Tibial nerve (tissue), 4 donors: ENCODE measurements around the gene PLCXD3.

Experiments used
- EP300 ChIP-seq, 2 donors: sonication (generic); formaldehyde crosslinking; IDR thresholded peaks; one replicate each; pipeline ENCODE4 v1.6.1; 2017; ENCODE audit warnings: antibody characterized with exemption in 2 of 2, mild to moderate bottlenecking in 1 of 2
- TF ChIP-seq, protein P1 (sequence below), 5 experiments: fragments of 200-600 bp in 3 of 5; fragments of 450-650 bp in 2 of 5; sonication (generic) in 3 of 5; IDR thresholded peaks; one replicate each; pipeline ENCODE4 v1.5.1; 2016 to 2019; ENCODE audit warnings: antibody characterized with exemption in 5 of 5, mild to moderate bottlenecking in 3 of 5, moderate library complexity in 2 of 5

DNA sequence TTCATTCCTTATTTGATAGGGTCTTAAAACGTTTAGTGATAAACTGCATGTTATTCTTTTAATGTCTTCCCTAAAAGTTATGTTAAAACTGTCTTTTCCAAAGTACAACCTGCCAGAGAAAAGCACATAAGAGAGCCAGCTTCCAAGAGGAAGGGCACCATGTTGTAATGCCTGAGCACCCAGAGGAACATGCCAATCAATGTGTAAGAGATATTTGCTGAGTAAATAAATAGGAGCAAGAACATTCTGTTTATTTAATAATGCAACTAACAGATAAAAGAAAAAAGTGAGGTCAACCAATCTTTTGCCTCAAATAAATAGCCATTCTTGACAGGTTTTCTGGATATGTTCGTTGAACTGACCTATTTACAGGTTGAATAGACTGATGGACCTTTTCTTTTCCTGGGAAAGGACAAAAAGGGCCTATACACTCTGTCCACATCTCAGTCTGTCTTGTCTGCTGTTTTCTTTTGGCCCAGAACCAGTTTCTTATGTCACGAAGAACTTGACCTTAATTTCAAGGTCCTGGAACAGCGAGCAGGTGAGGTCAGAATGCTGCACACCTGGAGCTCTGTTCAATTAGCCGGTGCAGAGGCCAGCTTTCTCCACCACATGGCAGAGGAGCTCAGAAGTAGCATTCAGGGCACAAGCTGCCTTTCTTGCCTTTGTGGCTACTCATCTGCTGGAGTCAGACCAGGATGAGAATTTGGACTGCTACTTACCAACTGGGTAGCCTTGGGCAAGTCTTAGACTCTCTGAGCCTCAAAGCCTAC is 77.7 kb downstream of the PLCXD3 start:
- TF ChIP-seq EP300 (IDR thresholded peaks at IDR 0.05), result no peak
- TF ChIP-seq, protein P1, sequence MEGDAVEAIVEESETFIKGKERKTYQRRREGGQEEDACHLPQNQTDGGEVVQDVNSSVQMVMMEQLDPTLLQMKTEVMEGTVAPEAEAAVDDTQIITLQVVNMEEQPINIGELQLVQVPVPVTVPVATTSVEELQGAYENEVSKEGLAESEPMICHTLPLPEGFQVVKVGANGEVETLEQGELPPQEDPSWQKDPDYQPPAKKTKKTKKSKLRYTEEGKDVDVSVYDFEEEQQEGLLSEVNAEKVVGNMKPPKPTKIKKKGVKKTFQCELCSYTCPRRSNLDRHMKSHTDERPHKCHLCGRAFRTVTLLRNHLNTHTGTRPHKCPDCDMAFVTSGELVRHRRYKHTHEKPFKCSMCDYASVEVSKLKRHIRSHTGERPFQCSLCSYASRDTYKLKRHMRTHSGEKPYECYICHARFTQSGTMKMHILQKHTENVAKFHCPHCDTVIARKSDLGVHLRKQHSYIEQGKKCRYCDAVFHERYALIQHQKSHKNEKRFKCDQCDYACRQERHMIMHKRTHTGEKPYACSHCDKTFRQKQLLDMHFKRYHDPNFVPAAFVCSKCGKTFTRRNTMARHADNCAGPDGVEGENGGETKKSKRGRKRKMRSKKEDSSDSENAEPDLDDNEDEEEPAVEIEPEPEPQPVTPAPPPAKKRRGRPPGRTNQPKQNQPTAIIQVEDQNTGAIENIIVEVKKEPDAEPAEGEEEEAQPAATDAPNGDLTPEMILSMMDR (IDR thresholded peaks at IDR 0.05), result no peak
